HUES6 (cell line): ENCODE results near the gene RB1.
"Not testable (repeated sequence)": the region's sequence is repeated elsewhere in the genome, so short reads cannot be mapped to it uniquely, and the experiment has no call there.

Source experiments
- H3K27ac ChIP-seq: 2 replicates; pipeline ENCODE4 v1.7.0; 2013; ENCODE audit warnings: low read depth, mild to moderate bottlenecking, low read length, inconsistent platforms
- H3K27me3 ChIP-seq: 2 replicates; pipeline ENCODE4 v1.6.1; 2013; ENCODE audit warnings: low read length; ENCODE audit not compliant: control insufficient read depth, insufficient read depth
- H3K36me3 ChIP-seq: 2 replicates; pipeline ENCODE4 v1.6.1; 2013; ENCODE audit warnings: low read length; ENCODE audit not compliant: control insufficient read depth, insufficient read depth
- H3K4me1 ChIP-seq: 2 replicates; pipeline ENCODE4 v1.6.1; 2013; ENCODE audit warnings: low read length; ENCODE audit not compliant: control insufficient read depth, insufficient read depth
- H3K4me3 ChIP-seq: 2 replicates; pipeline ENCODE4 v1.5.1; 2013; ENCODE audit warnings: low read depth, low read length
- H3K9ac ChIP-seq: one replicate; pipeline ENCODE4 v1.6.1; 2013; ENCODE audit warnings: mild to moderate bottlenecking, low read length
- H3K9me3 ChIP-seq: 2 replicates; pipeline ENCODE4 v1.6.1; 2013; ENCODE audit warnings: low read depth, low read length; ENCODE audit not compliant: control insufficient read depth, insufficient read depth

RB1 gene

GRCh38 chr13:48448959-48449614, 145.5 kb downstream of the RB1 start:
- no peaks in the 10 kb centered on the region for H3K36me3 ChIP-seq
- H3K4me3 ChIP-seq = no peak overlapping the region
- no peaks in the 10 kb centered on the region; the same call in 1 of the 2 replicates for H3K4me1 ChIP-seq
- H3K9me3 ChIP-seq = peaks cover 11% of the 10 kb centered on the region; the same call in 1 of the 2 replicates
- H3K27me3 ChIP-seq = no peaks in the 10 kb centered on the region
- no peak overlapping the region for H3K9ac ChIP-seq
- no peak overlapping the region for H3K27ac ChIP-seq

- H3K27ac ChIP-seq = no peak overlapping the region
Observed at GRCh38 chr13:48449656-48450055, 146.1 kb downstream of the RB1 start.

GRCh38 chr13:48451196-48451595, 147.6 kb downstream of the RB1 start:
- H3K27me3 ChIP-seq, H3K4me3 ChIP-seq, H3K4me1 ChIP-seq, H3K36me3 ChIP-seq, H3K27ac ChIP-seq, H3K9ac ChIP-seq: not testable (repeated sequence)
- H3K9me3 ChIP-seq = peaks cover 11% of the 10 kb centered on the region; the same call in 1 of the 2 replicates

More at GRCh38 chr13:48449656-48450055, 146.1 kb downstream of the RB1 start:
- H3K36me3 ChIP-seq = no peaks in the 10 kb centered on the region
- H3K27me3 ChIP-seq = no peaks in the 10 kb centered on the region
- no peak overlapping the region for H3K9ac ChIP-seq
- peaks cover 11% of the 10 kb centered on the region; the same call in 1 of the 2 replicates for H3K9me3 ChIP-seq
- H3K4me3 ChIP-seq = no peak overlapping the region
- H3K4me1 ChIP-seq = no peaks in the 10 kb centered on the region; the same call in 1 of the 2 replicates

- no peaks in the 10 kb centered on the region for H3K27me3 ChIP-seq
- H3K4me3 ChIP-seq = no peak overlapping the region
- H3K4me1 ChIP-seq = no peaks in the 10 kb centered on the region
- no peaks in the 10 kb centered on the region; the same call in 1 of the 2 replicates for H3K9me3 ChIP-seq
- peaks cover 8% of the 10 kb centered on the region; the same call in 1 of the 2 replicates for H3K36me3 ChIP-seq
- H3K27ac ChIP-seq = no peak overlapping the region
- no peak overlapping the region for H3K9ac ChIP-seq
Observed at GRCh38 chr13:48456546-48456945, 153.0 kb downstream of the RB1 start.

- Histone ChIP-seq H3K36me3 (peaks cover 8% of the 10 kb centered on the region; the same call in 1 of the 2 replicates), H3K9ac (no peak overlapping the region), H3K27ac (no peak overlapping the region), H3K9me3 (no peaks in the 10 kb centered on the region), H3K27me3 (no peaks in the 10 kb centered on the region), H3K4me1 (no peaks in the 10 kb centered on the region), H3K4me3 (no peak overlapping the region)
Observed at GRCh38 chr13:48457578-48458242, 154.2 kb downstream of the RB1 start.

- no peak overlapping the region for H3K9ac ChIP-seq
- no peak overlapping the region for H3K4me3 ChIP-seq
- H3K36me3 ChIP-seq = peaks cover 4% of the 10 kb centered on the region; the same call in 1 of the 2 replicates
- no peak overlapping the region for H3K27ac ChIP-seq
- no peaks in the 10 kb centered on the region for H3K9me3 ChIP-seq
- no peaks in the 10 kb centered on the region for H3K4me1 ChIP-seq
- no peaks in the 10 kb centered on the region for H3K27me3 ChIP-seq
Observed at GRCh38 chr13:48475230-48475629, 171.7 kb downstream of the RB1 start.

- H3K36me3 ChIP-seq = peaks cover 4% of the 10 kb centered on the region; the same call in 1 of the 2 replicates
- H3K4me1 ChIP-seq = no peaks in the 10 kb centered on the region
Observed at GRCh38 chr13:48476215-48476614, 172.7 kb downstream of the RB1 start.

GRCh38 chr13:48476686-48477085, 173.1 kb downstream of the RB1 start:
- H3K27ac ChIP-seq = no peak overlapping the region
- no peak overlapping the region for H3K4me3 ChIP-seq
- no peak overlapping the region for H3K9ac ChIP-seq
- H3K9me3 ChIP-seq = no peaks in the 10 kb centered on the region
- H3K36me3 ChIP-seq = peaks cover 4% of the 10 kb centered on the region; the same call in 1 of the 2 replicates
- no peaks in the 10 kb centered on the region for H3K4me1 ChIP-seq
- no peaks in the 10 kb centered on the region for H3K27me3 ChIP-seq

More at GRCh38 chr13:48476215-48476614, 172.7 kb downstream of the RB1 start:
- H3K27me3 ChIP-seq = no peaks in the 10 kb centered on the region
- H3K27ac ChIP-seq = no peak overlapping the region
- no peaks in the 10 kb centered on the region for H3K9me3 ChIP-seq
- H3K9ac ChIP-seq = no peak overlapping the region
- no peak overlapping the region for H3K4me3 ChIP-seq

GRCh38 chr13:48477191-48477855, 173.8 kb downstream of the RB1 start:
- Histone ChIP-seq H3K4me3 (no peak overlapping the region), H3K9me3 (no peaks in the 10 kb centered on the region), H3K27ac (no peak overlapping the region), H3K27me3 (no peaks in the 10 kb centered on the region), H3K9ac (no peak overlapping the region), H3K36me3 (peaks cover 4% of the 10 kb centered on the region; the same call in 1 of the 2 replicates), H3K4me1 (no peaks in the 10 kb centered on the region)

- Histone ChIP-seq H3K27me3 (no peaks in the 10 kb centered on the region), H3K9ac (no peak overlapping the region), H3K27ac (no peak overlapping the region), H3K36me3 (peaks cover 4% of the 10 kb centered on the region; the same call in 1 of the 2 replicates), H3K4me1 (no peaks in the 10 kb centered on the region), H3K4me3 (no peak overlapping the region), H3K9me3 (no peaks in the 10 kb centered on the region)
Observed at GRCh38 chr13:48478391-48478790, 174.8 kb downstream of the RB1 start.

- peaks cover 3% of the 10 kb centered on the region; the same call in 1 of the 2 replicates for H3K9me3 ChIP-seq
- H3K4me1 ChIP-seq = no peaks in the 10 kb centered on the region
- H3K27me3 ChIP-seq = no peaks in the 10 kb centered on the region
- no peak overlapping the region for H3K27ac ChIP-seq
- H3K36me3 ChIP-seq = peaks cover 4% of the 10 kb centered on the region; the same call in 1 of the 2 replicates
- H3K4me3 ChIP-seq = no peak overlapping the region
- H3K9ac ChIP-seq = no peak overlapping the region
Observed at GRCh38 chr13:48483575-48483974, 180.0 kb downstream of the RB1 start.
